K562 (cell line): ENCODE measurements around the gene RHBDF2. TPM values are rescaled to one million over a fixed set of nuclear protein-coding genes. Genes with fewer than 3 reads are reported as not detected.

Experiments used
- ATAC-seq: fragments of 200-7000 bp; cut with Tn5 transposase; 3 replicates; pipeline ENCODE4 v1.9.1; 2020; ENCODE audit warnings: moderate library complexity
- BruUV-seq: library from RNA; stranded (reverse); fragments of 400-500 nt; replicated peaks from 2 replicates; lab custom pipeline; 2021; lab: Mats Ljungman, UMichigan
- CTCF ChIA-PET: fragments of 300-600 bp; formaldehyde crosslinking; extraction: SDS; loops from one replicate; lab custom pipeline; 2021; ENCODE audit warnings: low intra/inter-chr PET ratio; lab: Yijun Ruan, JAX
- POLR2A ChIA-PET: fragments of 300-600, 350-650 bp; sonication (Branson Sonifier 250); formaldehyde crosslinking; extraction: SDS; loops from one replicate; lab custom pipeline; 2021; ENCODE audit warnings: antibody characterized with exemption, inconsistent platforms; lab: Yijun Ruan, JAX
- DNase-seq, 4 experiments: peaks; one replicate each; pipeline versions ENCODE4 v3.0.0 to v3.0.0-alpha.2; 2011 to 2018; ENCODE audit warnings: low spot score in 3 of 4, mixed read lengths in 3 of 4; ENCODE audit errors: extremely low read depth in 1 of 4
- FAIRE-seq: peaks from 2 replicates; lab custom pipeline; 2011; peaks lifted over from hg19 to GRCh38; lab: Jason Lieb, UNC
- H2AFZ ChIP-seq: 2 replicates; pipeline ENCODE4 v1.6.0; 2011; ENCODE audit warnings: low read depth, low read length, control low read depth, inconsistent platforms
- H3K27ac ChIP-seq: fragments of 200-600 bp; 3 replicates; pipeline ENCODE4 v1.8.0; 2011; ENCODE audit warnings: low read depth, mild to moderate bottlenecking, control low read depth, inconsistent platforms, low read length, moderate library complexity, mixed read lengths; ENCODE audit errors: extremely low read depth
- H3K27me3 ChIP-seq, 2 experiments: fragments of 300-600 bp in 1 of 2; 2 replicates in 1 of 2; 3 replicates in 1 of 2; pipeline versions ENCODE4 v1.6.0 to v1.8.0; 2011; ENCODE audit warnings: inconsistent platforms in 2 of 2, low read length in 2 of 2, mild to moderate bottlenecking in 1 of 2, mixed read lengths in 1 of 2, moderate library complexity in 1 of 2; ENCODE audit not compliant: control insufficient read depth in 2 of 2, insufficient read depth in 2 of 2
- H3K36me3 ChIP-seq: fragments of 300-600 bp; 3 replicates; pipeline ENCODE4 v1.8.0; 2011; ENCODE audit warnings: mild to moderate bottlenecking, low read length, inconsistent platforms; ENCODE audit not compliant: control insufficient read depth, insufficient read depth
- H3K4me1 ChIP-seq, 2 experiments: fragments of 200-600 bp in 1 of 2; replicated peaks in 1 of 2; 2 replicates in 1 of 2; 3 replicates in 1 of 2; pipeline versions ENCODE4 v1.5.1 to v1.8.0; 2011; ENCODE audit warnings: inconsistent platforms in 2 of 2, low read length in 2 of 2, mild to moderate bottlenecking in 1 of 2, mixed read lengths in 1 of 2, moderate library complexity in 1 of 2; ENCODE audit not compliant: control insufficient read depth in 2 of 2, insufficient read depth in 2 of 2
- H3K4me2 ChIP-seq: 2 replicates; pipeline ENCODE4 v1.6.1; 2011; ENCODE audit warnings: low read length, control low read depth, inconsistent platforms, mixed read lengths; ENCODE audit not compliant: insufficient read depth
- H3K4me3 ChIP-seq: fragments of 200-600 bp; sonication (generic), shearing (Covaris generic); 2 replicates; pipeline ENCODE4 v1.5.1; 2016; ENCODE audit warnings: control low read depth, inconsistent platforms
- H3K79me2 ChIP-seq: fragments of 200-600 bp; 3 replicates; pipeline ENCODE4 v1.8.0; 2011; ENCODE audit warnings: low read length, inconsistent platforms; ENCODE audit not compliant: control insufficient read depth, insufficient read depth
- H3K9ac ChIP-seq, 2 experiments: 2 replicates each; pipeline versions ENCODE4 v1.6.0 to v1.6.1; 2011; ENCODE audit warnings: low read depth in 2 of 2, low read length in 2 of 2, control low read depth in 1 of 2, inconsistent platforms in 1 of 2, mild to moderate bottlenecking in 1 of 2, mixed read lengths in 1 of 2; ENCODE audit not compliant: insufficient read depth in 1 of 2
- H3K9me1 ChIP-seq: one replicate; pipeline ENCODE4 v1.6.0; 2011; ENCODE audit warnings: inconsistent platforms, mild to moderate bottlenecking, low read length, moderate library complexity; ENCODE audit not compliant: control insufficient read depth, insufficient read depth
- H3K9me3 ChIP-seq: replicated peaks from 2 replicates; pipeline ENCODE4 v1.5.1; 2011; ENCODE audit warnings: low read depth, low read length, inconsistent platforms; ENCODE audit not compliant: control insufficient read depth, insufficient read depth
- H4K20me1 ChIP-seq: replicated peaks from 2 replicates; pipeline ENCODE4 v1.6.1; 2011; ENCODE audit warnings: low read length, inconsistent platforms, mixed read lengths; ENCODE audit not compliant: control insufficient read depth, insufficient read depth
- ETS1 ChIP-seq: conservative IDR thresholded peaks from 2 replicates; pipeline ENCODE4 v1.6.1; 2011; ENCODE audit warnings: low read depth, mild to moderate bottlenecking, low read length; ENCODE audit not compliant: control insufficient read depth
- FOXK1 ChIP-seq: sonication (generic); formaldehyde crosslinking; IDR thresholded peaks from 2 replicates; pipeline ENCODE4 v1.8.0; 2022; ENCODE audit warnings: missing genetic modification reagents, mild to moderate bottlenecking, borderline replicate concordance
- KHSRP ChIP-seq: fragments of 450-650 bp; IDR thresholded peaks from 2 replicates; pipeline ENCODE4 v1.6.1; 2017
- MEIS2 ChIP-seq: fragments of 450-650 bp; IDR thresholded peaks from 2 replicates; pipeline ENCODE4 v1.6.1; 2014; ENCODE audit warnings: mild to moderate bottlenecking; ENCODE audit not compliant: partially characterized antibody
- RBM17 ChIP-seq: fragments of 200-400 bp; formaldehyde crosslinking; IDR thresholded peaks from 2 replicates; pipeline ENCODE4 v1.6.1; 2017; ENCODE audit warnings: low read depth, mild to moderate bottlenecking, low read length, borderline replicate concordance
- SUPT5H ChIP-seq: fragments of 450-650 bp; IDR thresholded peaks from 2 replicates; pipeline ENCODE4 v1.6.1; 2016
- ZBTB2 ChIP-seq: fragments of 450-650 bp; IDR thresholded peaks from 2 replicates; pipeline ENCODE4 v1.6.1; 2016; ENCODE audit warnings: antibody characterized with exemption
- ZBTB8A ChIP-seq: fragments of 450-650 bp; IDR thresholded peaks from 2 replicates; pipeline ENCODE4 v1.6.1; 2018; ENCODE audit warnings: mild to moderate bottlenecking, moderate library complexity; ENCODE audit not compliant: partially characterized antibody
- ZFPM2 ChIP-seq: fragments of 250-450 bp; sonication (Bioruptor Pico); IDR thresholded peaks from 2 replicates; pipeline ENCODE4 v1.5.1; 2022; ENCODE audit warnings: mild to moderate bottlenecking
- ZNF764 ChIP-seq: fragments of 250-450 bp; sonication (Bioruptor Pico); IDR thresholded peaks from 2 replicates; pipeline ENCODE4 v1.4.0; 2020; ENCODE audit warnings: low read depth, mild to moderate bottlenecking, moderate library complexity
- whole genome bisulfite sequencing: fragments of 100-300 bp; shearing (Covaris generic); methylation state at CpG from one replicate; pipeline ENCODE4 v1.1.6; 2016; ENCODE audit warnings: low coverage, mixed read lengths; ENCODE audit not compliant: insufficient coverage; ENCODE audit errors: missing lambda C conversion rate; 5-methylcytosine and 5-hydroxymethylcytosine counted together
- in situ Hi-C: fragments of 300-500 bp; cut with MboI; formaldehyde crosslinking; loops from 4 replicates; pipeline ENCODE4 v1.15.0; 2018; ENCODE audit warnings: inconsistent platforms, mixed read lengths
- intact Hi-C: fragments of 100-400 bp; cut with micrococcal nuclease; formaldehyde crosslinking; loops from 2 replicates; pipeline ENCODE4 v1.14.2; 2022
- polyA plus RNA-seq, 8 experiments: library from polyadenylated mRNA; depleted of rRNA in 4 of 8; stranded (reverse) in 5 of 8; unstranded in 3 of 8; fragments of >200 nt; fragmentation: Nextera tagmentation in 2 of 8; fragmentation: Illumina TruSeq in 1 of 8; extraction: Ambion mirVana in 2 of 8; extraction: Trizol in 1 of 8; gene quantifications; 2 replicates each; pipeline versions ENCODE4 v1.2.1 to v1.2.3, GENCODE V29; 2011 to 2014; ENCODE audit warnings: inconsistent platforms in 1 of 8, missing spikeins in 1 of 8
- total RNA-seq, 7 experiments: library from RNA; depleted of rRNA in 6 of 7; stranded (reverse); fragments of >200 nt in 6 of 7; fragmentation: Illumina TruSeq in 2 of 7; extraction: Trizol in 2 of 7; gene quantifications; 2 replicates each; pipeline versions ENCODE4 v1.2.1 to v1.2.3, GENCODE V29; 2011 to 2021; ENCODE audit warnings: low replicate concordance in 1 of 7
- TF ChIP-seq, protein P1 (sequence below): fragments of 250-450 bp; sonication (Bioruptor Pico); IDR thresholded peaks from 2 replicates; pipeline ENCODE4 v1.5.0; 2020; ENCODE audit warnings: mild to moderate bottlenecking, borderline replicate concordance
- TF ChIP-seq, protein P2 (sequence below): sonication (generic); formaldehyde crosslinking; IDR thresholded peaks from 2 replicates; pipeline ENCODE4 v1.8.0; 2022; ENCODE audit warnings: missing genetic modification reagents, mild to moderate bottlenecking, borderline replicate concordance
- TF ChIP-seq, protein P3 (sequence below): fragments of 450-650 bp; IDR thresholded peaks from 2 replicates; pipeline ENCODE4 v1.6.1; 2014; ENCODE audit warnings: low read depth, mild to moderate bottlenecking, moderate library complexity, borderline replicate concordance

The RHBDF2 gene
- total and polyA plus RNA-seq, 9 of the 15 experiments (the other 6 are each of a cell fraction or from before 2014, with no cell fraction given), result 0.04 to 2.8 (median 1.1) TPM

DNA sequence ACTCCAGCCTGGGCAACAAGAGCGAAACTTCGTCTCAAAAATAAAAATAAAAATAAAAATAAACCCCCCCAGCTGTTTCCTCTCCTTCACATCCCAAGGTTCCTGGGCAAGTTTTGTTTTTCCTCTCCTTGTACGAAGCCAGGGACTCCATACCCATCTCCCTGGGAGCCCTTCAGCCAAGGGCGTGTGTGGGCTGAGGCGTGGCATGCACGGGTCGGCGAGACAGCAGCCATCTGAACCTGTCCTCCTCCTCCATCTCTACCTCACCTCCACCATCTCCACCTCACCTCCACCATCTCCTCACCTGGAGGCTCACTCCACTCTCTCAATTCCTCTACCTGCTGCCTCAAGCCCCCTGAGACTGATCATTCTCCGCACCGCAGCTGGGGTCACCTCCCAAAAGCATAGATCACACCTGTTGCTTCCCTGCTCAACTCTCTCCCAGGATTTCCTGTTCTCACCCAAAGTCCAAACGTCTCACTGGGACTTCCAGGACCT lies 16.9 kb downstream of the RHBDF2 start:
- peak overlapping the region; percentile 35; the same call in 1 of the 3 replicates for H3K27ac ChIP-seq
- ATAC-seq (no peak), FAIRE-seq (no peak), DNase-seq (no peak)
- H3K4me2 ChIP-seq, result no peak overlapping the region; the same call in 1 of the 2 replicates
- intact Hi-C loops, result no loop called here
- CTCF ChIA-PET, result no interaction called here
- no peaks in the 10 kb centered on the region; a peak in 1 of 5 replicates for H3K27me3 ChIP-seq
- no TSS peak for BruUV-seq
- no peaks in the 10 kb centered on the region for H4K20me1 ChIP-seq
- H3K9me1 ChIP-seq, result no peaks in the 10 kb centered on the region
- H3K9me3 ChIP-seq, result no peaks in the 10 kb centered on the region
- H3K4me1 ChIP-seq, result peaks cover 7 to 14% of the 10 kb centered on the region in 2 experiments; a peak in 4 of 5 replicates
- H3K9ac ChIP-seq, result no peak overlapping the region
- in situ Hi-C loops, result no loop called here
- H2AFZ ChIP-seq, result peak overlapping the region; percentile 68
- POLR2A ChIA-PET, result interaction anchor here (1.6 kb wide), 1 partner anchor 9 kb away, joined by 5 read pairs; no protein-coding TSS in a partner anchor
- no peaks in the 10 kb centered on the region; the same call in 2 of the 3 replicates for H3K79me2 ChIP-seq
- no peak overlapping the region for H3K4me3 ChIP-seq
- WGBS, result 49% methylated on average over 8 of the region's 11 CpGs
- H3K36me3 ChIP-seq, result no peaks in the 10 kb centered on the region
- TF ChIP-seq, protein P1, sequence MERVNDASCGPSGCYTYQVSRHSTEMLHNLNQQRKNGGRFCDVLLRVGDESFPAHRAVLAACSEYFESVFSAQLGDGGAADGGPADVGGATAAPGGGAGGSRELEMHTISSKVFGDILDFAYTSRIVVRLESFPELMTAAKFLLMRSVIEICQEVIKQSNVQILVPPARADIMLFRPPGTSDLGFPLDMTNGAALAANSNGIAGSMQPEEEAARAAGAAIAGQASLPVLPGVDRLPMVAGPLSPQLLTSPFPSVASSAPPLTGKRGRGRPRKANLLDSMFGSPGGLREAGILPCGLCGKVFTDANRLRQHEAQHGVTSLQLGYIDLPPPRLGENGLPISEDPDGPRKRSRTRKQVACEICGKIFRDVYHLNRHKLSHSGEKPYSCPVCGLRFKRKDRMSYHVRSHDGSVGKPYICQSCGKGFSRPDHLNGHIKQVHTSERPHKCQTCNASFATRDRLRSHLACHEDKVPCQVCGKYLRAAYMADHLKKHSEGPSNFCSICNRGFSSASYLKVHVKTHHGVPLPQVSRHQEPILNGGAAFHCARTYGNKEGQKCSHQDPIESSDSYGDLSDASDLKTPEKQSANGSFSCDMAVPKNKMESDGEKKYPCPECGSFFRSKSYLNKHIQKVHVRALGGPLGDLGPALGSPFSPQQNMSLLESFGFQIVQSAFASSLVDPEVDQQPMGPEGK, result no peak
- TF ChIP-seq ETS1, result no peak
- TF ChIP-seq ZNF764 (CRISPR knock-in tag), result no peak
- no peak for TF ChIP-seq RBM17
- TF ChIP-seq ZBTB8A, result no peak
- no peak for TF ChIP-seq ZBTB2
- no peak for TF ChIP-seq ZFPM2
- TF ChIP-seq SUPT5H, result no peak
- no peak for TF ChIP-seq KHSRP
- TF ChIP-seq MEIS2, result no peak
- TF ChIP-seq FOXK1 (CRISPR knock-in tag), result no peak
- TF ChIP-seq, protein P2, sequence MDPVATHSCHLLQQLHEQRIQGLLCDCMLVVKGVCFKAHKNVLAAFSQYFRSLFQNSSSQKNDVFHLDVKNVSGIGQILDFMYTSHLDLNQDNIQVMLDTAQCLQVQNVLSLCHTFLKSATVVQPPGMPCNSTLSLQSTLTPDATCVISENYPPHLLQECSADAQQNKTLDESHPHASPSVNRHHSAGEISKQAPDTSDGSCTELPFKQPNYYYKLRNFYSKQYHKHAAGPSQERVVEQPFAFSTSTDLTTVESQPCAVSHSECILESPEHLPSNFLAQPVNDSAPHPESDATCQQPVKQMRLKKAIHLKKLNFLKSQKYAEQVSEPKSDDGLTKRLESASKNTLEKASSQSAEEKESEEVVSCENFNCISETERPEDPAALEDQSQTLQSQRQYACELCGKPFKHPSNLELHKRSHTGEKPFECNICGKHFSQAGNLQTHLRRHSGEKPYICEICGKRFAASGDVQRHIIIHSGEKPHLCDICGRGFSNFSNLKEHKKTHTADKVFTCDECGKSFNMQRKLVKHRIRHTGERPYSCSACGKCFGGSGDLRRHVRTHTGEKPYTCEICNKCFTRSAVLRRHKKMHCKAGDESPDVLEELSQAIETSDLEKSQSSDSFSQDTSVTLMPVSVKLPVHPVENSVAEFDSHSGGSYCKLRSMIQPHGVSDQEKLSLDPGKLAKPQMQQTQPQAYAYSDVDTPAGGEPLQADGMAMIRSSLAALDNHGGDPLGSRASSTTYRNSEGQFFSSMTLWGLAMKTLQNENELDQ, result no peak
- TF ChIP-seq, protein P3, sequence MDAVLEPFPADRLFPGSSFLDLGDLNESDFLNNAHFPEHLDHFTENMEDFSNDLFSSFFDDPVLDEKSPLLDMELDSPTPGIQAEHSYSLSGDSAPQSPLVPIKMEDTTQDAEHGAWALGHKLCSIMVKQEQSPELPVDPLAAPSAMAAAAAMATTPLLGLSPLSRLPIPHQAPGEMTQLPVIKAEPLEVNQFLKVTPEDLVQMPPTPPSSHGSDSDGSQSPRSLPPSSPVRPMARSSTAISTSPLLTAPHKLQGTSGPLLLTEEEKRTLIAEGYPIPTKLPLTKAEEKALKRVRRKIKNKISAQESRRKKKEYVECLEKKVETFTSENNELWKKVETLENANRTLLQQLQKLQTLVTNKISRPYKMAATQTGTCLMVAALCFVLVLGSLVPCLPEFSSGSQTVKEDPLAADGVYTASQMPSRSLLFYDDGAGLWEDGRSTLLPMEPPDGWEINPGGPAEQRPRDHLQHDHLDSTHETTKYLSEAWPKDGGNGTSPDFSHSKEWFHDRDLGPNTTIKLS, result no peak
